Measurements from ENCODE around the gene ISLR2.

ISLR2 gene

DNA sequence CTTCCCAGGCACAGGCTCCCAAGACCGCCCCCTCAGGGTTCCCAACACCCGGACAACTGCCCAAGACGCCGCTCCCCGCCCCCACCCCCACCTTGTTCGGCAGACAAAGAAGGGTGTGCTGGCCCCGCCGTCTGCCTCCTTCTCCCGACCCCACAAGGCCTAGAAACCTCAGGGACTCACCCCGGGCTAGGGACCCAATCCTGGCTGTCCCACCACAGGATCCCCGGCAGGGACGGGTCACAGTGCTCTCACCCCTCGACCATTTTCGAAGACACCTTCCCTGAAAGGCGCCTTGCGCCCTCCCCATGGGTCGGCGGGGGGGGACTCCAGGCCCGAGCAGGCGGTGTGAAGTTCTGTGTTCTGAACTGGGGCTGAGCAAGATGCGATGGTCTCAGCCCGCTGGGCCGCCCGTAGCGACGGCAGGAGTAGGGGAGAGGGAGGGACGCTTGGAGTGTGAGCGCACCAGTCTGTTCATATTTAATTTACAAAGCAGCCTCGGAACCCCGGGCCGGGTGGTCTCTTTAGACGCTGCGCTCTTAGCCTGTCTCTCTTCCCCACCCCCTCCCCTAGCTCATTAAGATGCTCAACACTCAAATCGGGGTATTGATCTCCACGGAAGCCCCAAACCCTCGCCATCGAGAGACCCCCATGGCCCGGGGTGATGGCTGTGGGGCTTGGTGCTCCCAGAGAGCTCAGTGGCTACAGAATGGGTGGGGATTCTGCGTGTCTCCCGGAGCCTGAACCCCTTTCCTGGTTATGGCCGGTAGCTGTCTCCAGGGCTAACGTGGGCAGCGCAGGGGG lies 1.4 kb upstream of the ISLR2 start:
- DNase-seq (ENCODE audit: low spot score), result no peak

DNA sequence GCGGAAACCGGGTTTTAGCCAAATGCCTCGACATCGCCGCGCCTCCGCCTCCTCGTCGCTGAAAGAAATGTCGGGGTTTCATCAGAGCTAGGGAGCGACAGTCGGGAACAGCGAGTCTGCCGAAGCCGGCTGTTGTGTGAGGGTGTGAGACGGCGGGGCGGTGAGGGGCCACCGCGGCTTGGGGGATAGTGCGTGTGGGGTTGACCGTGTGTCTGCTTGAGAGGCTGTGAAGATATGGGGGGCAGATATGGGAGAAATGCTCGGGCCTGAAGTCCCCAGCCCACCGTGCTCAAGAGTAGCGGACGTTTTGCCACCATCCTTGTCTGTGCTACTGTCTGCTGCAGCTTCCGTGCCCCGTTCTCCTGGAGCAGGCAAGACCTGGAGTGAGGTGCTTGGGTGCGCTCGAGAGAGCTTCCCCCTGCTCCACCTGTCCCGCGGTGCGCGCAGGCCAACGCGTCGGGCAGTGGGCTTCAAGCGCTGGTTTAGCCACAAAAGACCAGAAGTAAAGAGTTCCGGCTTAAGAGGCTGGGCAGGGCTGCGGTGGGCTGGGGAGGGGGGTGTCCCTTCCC lies 716 bp upstream of the ISLR2 start:
- DNase-seq (ENCODE audit: low spot score), result no peak

DNA sequence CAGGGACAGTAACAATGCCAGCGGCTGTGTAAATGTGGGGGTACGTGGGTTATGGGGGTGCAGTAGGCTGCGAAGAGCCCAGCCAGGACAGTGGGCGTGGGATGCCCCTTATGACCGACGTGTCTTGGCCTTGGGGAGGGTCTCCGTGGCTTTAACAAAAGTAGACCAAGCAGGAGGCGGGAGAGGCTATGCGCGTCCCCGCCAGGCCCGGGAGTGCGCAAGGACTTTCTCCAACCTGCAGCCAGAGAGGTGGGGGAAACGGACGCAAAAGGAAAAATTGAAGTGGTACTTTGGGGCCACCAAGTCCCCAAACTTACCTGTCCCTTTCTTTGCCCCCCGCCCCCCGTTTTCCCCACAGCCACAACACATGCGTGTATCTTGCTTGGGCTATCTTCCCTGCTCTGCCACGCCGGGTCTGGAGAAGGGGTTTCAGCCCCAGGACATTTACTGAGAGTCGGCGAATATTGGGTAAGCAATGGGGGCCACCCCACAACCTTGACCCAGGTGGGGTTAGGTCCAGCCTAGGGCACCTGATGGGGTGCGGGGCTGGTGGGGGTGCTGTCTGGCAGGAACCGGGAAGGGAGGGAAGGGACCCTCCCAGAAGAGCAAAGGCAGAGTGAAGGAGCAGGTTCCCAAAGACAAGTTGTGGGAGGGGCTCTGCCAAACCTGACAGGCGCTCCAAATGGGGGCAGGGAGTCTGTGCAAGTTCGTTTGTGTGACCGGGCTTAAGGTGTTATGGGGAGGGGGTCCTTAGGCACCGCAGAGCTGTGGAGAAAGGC lies 652 bp downstream of the ISLR2 start:
- no peak for DNase-seq (ENCODE audit: low spot score)

DNA sequence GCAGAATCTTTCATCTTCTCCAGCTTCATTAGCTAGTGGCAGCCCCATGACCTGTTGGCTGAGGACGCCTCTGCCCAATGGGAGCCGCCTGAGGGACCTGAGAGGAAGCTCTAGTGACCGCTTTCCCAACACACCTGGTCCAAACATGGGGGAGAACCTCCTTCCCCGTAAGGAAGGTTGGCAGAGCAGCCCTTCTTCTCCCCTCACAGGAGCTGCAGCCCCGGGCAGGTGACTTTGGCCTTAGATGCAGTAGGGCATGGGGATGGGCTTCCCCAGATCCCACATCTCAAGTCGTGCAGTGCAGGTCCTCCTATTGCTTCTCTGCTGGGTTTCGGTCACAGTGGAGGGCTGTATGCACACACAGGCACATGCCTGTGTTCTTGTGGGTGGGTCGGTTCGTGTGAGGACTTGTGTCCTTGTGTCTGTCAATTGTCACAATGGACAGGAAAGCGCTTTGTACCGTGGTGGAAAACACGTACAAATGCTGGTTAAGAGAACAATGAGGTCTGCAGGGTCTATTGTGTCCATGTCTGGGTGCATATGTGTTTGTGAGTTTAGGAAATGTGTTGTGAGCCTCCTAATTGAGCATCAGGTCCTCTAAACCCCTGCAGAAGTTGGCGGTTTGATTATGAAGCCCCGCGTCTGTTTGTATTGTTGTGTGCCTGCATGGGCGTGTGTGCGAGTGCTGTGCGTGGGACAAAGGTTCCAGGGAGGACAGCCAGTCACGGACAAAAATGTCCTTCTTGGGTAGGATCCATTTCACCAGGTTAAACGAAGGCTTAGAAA lies 1.4 kb downstream of the ISLR2 start:
- no peak for DNase-seq (ENCODE audit: low spot score)

DNA sequence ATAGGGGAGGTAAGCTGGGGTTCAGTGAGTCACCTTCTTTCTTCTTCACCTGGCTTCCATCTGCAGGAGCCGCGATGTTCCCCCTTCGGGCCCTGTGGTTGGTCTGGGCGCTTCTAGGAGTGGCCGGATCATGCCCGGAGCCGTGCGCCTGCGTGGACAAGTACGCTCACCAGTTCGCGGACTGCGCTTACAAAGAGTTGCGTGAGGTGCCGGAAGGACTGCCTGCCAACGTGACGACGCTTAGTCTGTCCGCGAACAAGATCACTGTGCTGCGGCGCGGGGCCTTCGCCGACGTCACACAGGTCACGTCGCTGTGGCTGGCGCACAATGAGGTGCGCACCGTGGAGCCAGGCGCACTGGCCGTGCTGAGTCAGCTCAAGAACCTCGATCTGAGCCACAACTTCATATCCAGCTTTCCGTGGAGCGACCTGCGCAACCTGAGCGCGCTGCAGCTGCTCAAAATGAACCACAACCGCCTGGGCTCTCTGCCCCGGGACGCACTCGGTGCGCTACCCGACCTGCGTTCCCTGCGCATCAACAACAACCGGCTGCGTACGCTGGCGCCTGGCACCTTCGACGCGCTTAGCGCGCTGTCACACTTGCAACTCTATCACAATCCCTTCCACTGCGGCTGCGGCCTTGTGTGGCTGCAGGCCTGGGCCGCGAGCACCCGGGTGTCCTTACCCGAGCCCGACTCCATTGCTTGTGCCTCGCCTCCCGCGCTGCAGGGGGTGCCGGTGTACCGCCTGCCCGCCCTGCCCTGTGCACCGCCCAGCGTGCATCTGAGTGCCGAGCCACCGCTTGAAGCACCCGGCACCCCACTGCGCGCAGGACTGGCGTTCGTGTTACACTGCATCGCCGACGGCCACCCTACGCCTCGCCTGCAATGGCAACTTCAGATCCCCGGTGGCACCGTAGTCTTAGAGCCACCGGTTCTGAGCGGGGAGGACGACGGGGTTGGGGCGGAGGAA lies 2.6 kb downstream of the ISLR2 start:
- no peak for DNase-seq (ENCODE audit: low spot score)

DNA sequence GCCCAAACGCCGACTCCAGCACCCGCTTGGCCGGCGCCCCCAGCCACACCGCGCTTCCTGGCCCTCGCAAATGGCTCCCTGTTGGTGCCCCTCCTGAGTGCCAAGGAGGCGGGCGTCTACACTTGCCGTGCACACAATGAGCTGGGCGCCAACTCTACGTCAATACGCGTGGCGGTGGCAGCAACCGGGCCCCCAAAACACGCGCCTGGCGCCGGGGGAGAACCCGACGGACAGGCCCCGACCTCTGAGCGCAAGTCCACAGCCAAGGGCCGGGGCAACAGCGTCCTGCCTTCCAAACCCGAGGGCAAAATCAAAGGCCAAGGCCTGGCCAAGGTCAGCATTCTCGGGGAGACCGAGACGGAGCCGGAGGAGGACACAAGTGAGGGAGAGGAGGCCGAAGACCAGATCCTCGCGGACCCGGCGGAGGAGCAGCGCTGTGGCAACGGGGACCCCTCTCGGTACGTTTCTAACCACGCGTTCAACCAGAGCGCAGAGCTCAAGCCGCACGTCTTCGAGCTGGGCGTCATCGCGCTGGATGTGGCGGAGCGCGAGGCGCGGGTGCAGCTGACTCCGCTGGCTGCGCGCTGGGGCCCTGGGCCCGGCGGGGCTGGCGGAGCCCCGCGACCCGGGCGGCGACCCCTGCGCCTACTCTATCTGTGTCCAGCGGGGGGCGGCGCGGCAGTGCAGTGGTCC lies 3.5 kb downstream of the ISLR2 start:
- no peak for DNase-seq (ENCODE audit: low spot score)

DNA sequence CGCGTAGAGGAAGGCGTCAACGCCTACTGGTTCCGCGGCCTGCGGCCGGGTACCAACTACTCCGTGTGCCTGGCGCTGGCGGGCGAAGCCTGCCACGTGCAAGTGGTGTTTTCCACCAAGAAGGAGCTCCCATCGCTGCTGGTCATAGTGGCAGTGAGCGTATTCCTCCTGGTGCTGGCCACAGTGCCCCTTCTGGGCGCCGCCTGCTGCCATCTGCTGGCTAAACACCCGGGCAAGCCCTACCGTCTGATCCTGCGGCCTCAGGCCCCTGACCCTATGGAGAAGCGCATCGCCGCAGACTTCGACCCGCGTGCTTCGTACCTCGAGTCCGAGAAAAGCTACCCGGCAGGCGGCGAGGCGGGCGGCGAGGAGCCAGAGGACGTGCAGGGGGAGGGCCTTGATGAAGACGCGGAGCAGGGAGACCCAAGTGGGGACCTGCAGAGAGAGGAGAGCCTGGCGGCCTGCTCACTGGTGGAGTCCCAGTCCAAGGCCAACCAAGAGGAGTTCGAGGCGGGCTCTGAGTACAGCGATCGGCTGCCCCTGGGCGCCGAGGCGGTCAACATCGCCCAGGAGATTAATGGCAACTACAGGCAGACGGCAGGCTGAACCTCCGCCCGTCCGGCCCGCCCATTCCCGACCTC lies 4.1 kb downstream of the ISLR2 start:
- no peak for DNase-seq (ENCODE audit: low spot score)

DNA sequence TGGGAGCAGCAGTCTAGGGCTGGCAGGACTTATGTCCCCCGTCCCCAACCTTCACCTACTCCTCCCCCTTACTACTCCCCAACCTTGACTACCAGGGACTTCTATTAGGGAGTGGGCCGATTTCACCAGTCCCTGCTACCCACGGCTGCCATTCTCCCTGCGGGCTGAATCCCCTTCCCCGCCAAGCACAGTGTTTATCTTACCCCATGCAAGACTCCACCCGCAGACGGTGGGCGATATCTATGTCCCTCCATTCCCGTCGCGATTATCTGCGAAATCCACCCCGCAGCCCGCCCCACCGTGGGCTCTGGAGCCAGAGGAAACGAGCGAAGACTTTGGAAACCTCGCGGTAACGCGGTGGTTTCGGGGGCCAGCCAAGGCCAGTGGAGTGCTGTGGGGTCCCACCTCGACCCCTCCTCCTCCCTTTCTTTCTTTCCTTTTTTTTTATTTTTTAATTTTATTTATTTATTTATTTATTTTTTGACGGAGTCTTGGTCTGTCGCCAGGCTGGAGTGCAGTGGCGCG lies 4.7 kb downstream of the ISLR2 start:
- no peak for DNase-seq (ENCODE audit: low spot score)

DNA sequence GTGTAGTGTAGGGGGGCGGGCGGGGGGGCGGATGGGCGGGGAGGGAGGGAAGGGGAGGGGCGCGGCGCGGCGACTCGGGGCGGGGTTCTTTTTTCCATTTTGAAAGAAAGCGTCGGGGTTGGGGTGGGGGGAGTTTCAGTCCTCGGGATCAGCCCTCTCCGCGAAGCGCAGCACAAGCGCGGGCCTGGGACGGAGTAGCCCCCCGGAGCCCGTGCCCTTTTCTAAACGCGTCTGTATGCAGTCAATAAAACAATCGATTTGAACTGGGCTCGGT lies 6.1 kb downstream of the ISLR2 start:
- DNase-seq (ENCODE audit: low spot score), result no peak

DNA sequence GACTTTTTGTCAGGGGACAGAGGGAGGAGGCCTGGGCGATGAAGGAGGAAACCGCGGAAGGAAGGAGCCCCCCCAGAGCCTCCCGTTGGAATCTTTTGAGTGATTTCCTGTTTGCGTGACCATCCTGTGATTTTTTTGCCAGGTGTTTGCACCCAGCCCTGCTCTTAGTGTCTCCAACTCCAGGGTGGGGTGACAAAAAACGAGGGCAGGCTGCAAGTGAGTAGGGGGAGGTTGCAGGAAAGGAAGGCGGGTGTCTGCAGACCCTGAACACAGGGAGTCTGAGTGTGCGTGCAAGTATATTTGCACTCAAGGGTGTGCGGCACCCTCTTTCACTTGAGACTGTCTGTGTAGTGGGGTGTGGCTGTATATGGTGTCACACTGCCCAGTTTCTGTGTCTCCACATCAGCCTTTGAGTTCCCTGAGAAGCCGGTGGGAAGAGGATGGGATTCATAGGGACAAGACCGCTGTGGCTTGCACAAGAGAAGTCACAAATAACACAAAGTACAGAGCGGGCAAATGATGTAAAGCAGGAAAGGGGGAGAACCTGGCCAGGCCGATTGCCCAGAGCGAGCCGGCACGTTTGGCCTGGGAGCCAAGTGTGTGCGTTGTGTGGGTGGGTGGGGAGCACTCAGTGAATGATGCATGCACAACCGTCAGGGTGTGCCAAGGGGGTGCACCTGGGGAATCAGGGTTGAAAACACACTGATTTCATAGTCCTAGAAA lies 6.6 kb downstream of the ISLR2 start:
- DNase-seq (ENCODE audit: low spot score), result no peak

DNA sequence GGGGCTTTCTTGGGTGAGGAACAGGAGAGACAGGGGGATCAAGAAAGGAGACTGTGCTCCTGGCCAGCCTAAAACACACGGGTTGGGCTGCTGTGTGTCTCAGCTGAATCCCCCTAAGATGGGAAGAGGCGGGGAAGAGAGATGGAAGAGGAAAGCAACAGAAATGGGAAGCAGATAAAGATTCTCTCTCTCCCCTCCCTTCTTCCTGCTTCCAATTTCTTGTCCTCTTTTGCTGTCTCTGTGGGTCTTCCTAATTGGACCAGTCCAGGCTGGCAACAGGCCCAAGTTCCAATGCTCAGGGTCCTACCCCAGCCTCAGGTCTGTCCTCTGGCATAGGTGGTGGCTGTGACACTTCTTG lies 7.1 kb downstream of the ISLR2 start:
- no peak for DNase-seq (ENCODE audit: low spot score)

DNA sequence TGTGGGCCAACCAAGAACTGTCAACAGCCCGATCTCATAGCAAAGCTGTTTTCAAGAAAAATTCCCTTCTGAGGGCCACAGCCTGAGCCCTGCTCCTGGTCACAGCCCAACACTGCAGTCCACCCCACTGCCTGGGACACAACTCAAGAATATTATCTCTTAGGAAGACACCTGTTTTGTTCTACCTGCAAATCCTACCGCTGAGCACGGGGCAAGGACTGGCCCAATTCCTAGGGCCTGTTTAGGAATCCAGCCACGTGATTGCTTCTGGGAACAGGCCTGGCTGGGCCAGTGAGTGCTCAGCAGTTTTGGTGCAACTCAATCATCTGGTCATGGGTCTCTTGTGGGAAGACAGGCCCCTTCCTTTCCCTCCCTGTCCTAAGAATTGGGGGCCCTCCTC lies 8.3 kb downstream of the ISLR2 start:
- no peak for DNase-seq (ENCODE audit: low spot score)

DNA sequence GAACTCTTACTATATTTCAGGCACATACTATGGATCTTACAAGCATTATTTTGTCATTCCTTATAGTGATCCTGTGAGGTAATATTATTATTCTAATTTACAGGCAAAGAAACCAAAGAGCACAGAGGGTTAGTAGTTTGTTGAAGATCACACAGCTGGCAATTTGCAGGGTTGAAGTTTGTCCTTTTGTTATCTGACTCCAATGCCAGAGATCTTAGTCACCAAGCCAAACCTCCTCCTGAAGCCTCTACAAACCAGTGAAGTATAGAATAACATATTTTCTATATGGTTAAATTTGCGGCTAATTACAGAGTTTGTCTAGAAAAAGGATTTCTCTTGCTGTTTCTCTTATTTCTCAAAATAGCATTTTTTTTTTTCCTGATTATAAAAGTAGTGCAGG lies 11.2 kb downstream of the ISLR2 start:
- no peak for DNase-seq (ENCODE audit: low spot score)

DNA sequence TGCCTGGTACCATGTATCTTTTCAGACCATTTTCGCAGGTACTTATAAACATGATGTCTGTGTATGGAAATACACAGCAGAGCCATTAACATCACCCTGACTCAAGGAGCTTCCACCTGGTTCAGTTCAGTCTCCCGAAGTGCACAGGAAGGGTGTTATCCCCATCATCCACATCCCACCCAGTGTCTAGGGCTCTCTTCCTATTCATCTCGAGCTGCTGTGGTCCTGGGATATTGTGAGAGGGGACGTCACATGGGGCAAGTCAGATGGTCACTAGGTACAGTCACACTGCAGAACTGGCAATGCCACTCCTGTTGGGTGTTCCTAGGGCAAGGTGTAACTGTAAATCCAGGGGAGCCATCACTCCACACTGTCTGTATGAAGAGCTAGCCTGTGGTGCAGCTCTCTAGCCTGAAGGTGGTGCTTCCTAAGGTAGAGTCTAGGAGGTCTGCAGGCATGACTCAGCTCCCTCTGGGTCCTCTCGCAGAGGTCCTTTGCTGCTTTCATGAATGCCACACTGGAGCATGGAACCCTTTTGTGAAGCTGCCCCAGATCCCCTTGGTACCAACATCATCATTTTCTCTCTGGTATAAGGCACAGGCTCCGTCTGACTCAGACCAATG lies 13.9 kb downstream of the ISLR2 start:
- no peak for DNase-seq (ENCODE audit: low spot score)

DNA sequence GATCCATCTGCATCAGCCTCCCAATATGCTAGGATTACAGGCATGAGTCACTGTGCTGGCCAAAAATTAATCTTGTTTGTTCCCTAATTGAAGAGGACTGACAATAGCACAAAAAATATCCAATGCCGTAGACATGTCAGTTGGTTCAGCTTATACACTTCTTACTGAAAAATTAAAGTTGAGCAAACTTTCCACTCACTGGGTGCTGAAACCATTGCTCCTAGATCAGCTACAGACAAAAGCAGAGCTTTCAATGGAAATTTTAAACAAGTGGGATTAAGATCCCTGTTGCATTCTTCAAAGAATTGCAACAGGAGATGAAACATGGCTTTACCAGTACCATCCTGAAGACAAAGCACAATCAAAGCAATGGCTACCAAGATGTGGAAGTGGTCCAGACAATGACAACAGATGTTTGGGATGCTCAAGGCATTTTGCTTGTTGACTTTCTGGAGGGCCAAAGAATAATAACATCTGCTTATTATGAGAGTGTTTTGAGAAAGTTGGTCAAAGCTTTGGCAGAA lies 16.0 kb downstream of the ISLR2 start:
- no peak for DNase-seq (ENCODE audit: low spot score)

DNA sequence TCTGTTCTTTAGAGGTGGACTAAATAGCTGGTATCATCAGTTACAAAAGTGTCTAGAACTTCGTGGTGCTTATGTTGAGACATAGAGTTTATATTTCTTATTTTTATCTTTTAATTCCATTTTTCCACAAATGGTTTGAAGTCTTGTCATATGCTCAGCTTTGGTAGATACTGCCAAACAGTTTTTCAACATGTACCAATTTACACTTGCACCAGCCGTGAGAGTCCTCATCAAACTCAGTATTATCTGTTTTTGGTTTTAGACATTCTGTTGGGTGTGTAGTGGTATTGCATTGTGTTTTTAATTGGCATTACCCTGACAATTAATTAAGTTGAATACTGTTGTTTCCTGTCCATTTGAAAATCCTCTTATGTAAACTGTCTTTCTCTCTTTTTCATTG lies 16.7 kb downstream of the ISLR2 start:
- no peak for DNase-seq (ENCODE audit: low spot score)

DNA sequence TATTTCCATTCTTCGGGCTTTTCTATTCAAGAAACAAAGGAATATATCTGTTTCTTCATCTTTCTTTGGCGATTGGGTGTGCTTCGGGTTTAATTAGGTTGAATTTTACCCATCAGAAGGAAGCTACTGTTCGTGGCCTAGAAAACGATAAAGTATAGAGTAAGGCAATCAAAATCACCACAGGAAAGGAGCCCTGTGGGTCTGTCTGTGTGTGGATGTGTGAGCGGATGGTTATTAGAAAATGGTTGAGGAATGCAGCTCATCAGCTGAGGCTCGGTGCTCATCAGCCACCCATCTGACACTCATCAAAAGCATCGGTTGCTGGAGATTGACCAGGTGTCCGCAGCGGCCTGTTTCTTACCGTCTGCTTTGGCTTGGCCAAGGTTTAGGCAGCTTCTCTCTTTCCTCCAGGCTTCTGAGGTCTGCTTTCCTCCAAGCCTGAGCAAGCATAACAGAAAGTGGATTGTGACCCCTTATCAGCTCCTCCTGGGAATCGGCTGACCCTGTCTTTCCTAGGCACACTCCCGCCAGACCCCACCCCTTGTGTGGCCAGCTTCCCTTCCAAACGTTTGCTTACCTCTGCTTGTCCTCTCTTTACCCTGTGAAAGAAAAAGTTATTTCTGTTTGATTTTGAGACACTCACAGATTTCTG lies 25.5 kb downstream of the ISLR2 start:
- DNase-seq (ENCODE audit: low spot score), result no peak

DNA sequence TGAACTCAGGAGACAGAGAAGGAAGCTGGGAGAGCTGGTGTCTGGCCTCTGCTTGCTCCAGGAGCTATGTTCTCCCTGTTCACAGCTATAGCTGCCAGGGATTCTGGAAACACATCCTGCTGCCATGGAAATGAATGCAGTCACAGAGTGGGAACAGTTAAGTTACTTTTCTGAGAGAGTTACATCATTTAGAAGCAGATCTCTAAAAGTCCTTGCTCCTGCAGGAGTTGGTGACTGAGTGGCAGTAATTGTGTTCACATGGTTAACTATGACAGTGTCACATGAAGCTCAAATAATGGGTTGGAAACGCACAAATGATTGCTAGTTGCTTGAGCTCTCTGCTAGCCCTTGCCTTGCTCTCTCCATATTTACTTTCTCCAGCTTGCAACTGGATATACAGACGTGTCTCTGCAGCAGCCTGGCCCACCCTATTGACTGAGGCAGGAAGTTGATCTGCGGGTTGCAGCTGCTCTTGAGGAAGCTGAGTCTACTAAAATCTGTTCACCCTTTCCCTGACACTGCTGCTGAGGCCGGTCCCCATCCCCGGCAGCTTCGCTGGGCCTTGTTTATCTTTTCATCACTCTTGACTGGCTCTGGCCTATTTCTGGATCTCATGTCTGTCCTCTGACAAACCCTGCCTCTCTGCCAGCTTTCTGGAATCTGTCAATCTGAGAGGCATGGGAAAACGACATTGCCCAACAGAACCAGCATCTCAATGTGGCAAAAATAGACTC lies 26.5 kb downstream of the ISLR2 start:
- DNase-seq (ENCODE audit: low spot score), result peak; percentile 40

All from AG08395 (cell line).